Mucosa of descending colon (tissue), 3 donors: ENCODE results near the gene CACNA2D3. TPM values are rescaled to one million over a fixed set of nuclear protein-coding genes. Genes with fewer than 3 reads are reported as not detected.

Source experiments
- ATAC-seq: fragments of 200-7000 bp; cut with Tn5 transposase; one replicate; pipeline ENCODE4 v1.9.1; 2020; ENCODE audit warnings: mild to moderate bottlenecking, moderate library complexity
- DNase-seq, 3 donors: peaks; one replicate each; pipeline ENCODE4 v3.0.0-alpha.2; 2020
- H3K36me3 ChIP-seq: fragments of 200-600 bp; one replicate; pipeline ENCODE4 v1.8.0; 2021; ENCODE audit warnings: low read depth, mild to moderate bottlenecking
- H3K4me1 ChIP-seq: fragments of 200-600 bp; one replicate; pipeline ENCODE4 v1.8.0; 2021; ENCODE audit warnings: low read depth, mild to moderate bottlenecking
- H3K4me3 ChIP-seq: fragments of 200-600 bp; one replicate; pipeline ENCODE4 v1.8.0; 2021; ENCODE audit warnings: mild to moderate bottlenecking
- H3K9me3 ChIP-seq: fragments of 200-600 bp; one replicate; pipeline ENCODE4 v1.8.0; 2021; ENCODE audit warnings: mild to moderate bottlenecking
- intact Hi-C, 2 donors: fragments of 100-400 bp; cut with DNase I in 1 of 2; cut with micrococcal nuclease in 1 of 2; formaldehyde crosslinking; loops; one replicate each; pipeline versions ENCODE4 v1.11.0 to v1.11.1; 2022; cut with DNase I, micrococcal nuclease
- total RNA-seq, 3 donors: library from RNA; stranded (reverse); fragmentation: NEBNext Ultra II Directional in 2 of 3; extraction: Animal tissue kit (Norgen Biotek cat#: 25700) in 2 of 3; gene quantifications; one replicate each; pipeline versions ENCODE4 v1.2.1 to v1.2.4, GENCODE V29; 2021 to 2023
- TF ChIP-seq, protein P1 (sequence below): fragments of 200-600 bp; IDR thresholded peaks from one replicate; pipeline ENCODE4 v1.8.0; 2022; ENCODE audit warnings: antibody characterized with exemption, mild to moderate bottlenecking
- donor health status: DM: no; HTN: no; CAD: no; lungs with moderate emphysema.
- donor health status: DM: no; HTN: no; CAD: no.
- donor health status: DM: no; HTN: yes; CAD: no.

CACNA2D3 gene
- total RNA-seq, 3 donors from 2014 or later = 0.34 to 3.5 (median 0.55) TPM

DNA sequence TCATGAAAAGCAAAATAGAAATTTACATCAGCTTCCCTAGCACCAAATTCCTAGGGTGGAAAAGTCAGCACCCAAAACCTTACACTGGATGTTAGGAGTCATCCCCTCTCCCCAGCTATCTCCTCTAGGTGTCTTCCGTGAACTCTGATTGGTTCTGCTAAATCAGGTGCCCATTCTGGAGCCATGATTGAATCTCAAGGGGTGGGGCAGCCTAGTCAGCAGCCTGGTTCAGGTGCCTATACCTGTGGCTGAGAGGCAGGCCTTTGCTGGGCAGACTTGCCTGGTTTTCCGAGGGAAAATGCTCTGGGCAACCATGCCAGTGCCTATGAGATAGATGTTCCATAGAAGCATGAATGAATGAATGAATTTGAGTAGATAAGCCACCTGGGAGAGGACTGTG lies 468.8 kb downstream of the CACNA2D3 start:
- intact Hi-C loops = no loop called here
- Histone ChIP-seq H3K36me3 (no peaks in the 10 kb centered on the region), H3K9me3 (no peaks in the 10 kb centered on the region), H3K4me3 (no peak overlapping the region), H3K4me1 (no peaks in the 10 kb centered on the region)
- DNase-seq = no peak
- TF ChIP-seq, protein P1, sequence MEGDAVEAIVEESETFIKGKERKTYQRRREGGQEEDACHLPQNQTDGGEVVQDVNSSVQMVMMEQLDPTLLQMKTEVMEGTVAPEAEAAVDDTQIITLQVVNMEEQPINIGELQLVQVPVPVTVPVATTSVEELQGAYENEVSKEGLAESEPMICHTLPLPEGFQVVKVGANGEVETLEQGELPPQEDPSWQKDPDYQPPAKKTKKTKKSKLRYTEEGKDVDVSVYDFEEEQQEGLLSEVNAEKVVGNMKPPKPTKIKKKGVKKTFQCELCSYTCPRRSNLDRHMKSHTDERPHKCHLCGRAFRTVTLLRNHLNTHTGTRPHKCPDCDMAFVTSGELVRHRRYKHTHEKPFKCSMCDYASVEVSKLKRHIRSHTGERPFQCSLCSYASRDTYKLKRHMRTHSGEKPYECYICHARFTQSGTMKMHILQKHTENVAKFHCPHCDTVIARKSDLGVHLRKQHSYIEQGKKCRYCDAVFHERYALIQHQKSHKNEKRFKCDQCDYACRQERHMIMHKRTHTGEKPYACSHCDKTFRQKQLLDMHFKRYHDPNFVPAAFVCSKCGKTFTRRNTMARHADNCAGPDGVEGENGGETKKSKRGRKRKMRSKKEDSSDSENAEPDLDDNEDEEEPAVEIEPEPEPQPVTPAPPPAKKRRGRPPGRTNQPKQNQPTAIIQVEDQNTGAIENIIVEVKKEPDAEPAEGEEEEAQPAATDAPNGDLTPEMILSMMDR = no peak
- ATAC-seq = no peak

DNA sequence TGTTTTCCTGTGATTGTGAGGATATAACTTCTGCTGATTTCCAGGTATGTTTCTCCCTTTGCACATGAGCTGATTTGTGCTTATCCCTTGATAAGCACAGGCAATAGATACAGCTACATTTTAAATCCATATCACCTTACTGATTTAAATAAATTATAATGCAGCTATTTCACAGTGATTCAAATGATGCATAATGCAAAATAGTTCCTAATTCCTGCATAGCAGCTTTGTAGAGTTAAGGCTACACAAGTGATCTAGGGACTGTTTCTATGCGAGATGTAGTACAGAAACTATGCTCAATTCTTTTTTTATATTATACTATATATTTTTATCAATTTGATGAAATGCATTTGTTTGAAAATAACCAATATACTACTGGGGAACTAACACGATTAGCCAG lies 471.3 kb downstream of the CACNA2D3 start:
- Histone ChIP-seq H3K9me3 (no peaks in the 10 kb centered on the region), H3K4me1 (no peaks in the 10 kb centered on the region), H3K36me3 (no peaks in the 10 kb centered on the region), H3K4me3 (no peak overlapping the region)
- intact Hi-C loops = no loop called here
- ATAC-seq (no peak), DNase-seq (no peak)
- TF ChIP-seq, protein P1 = no peak

DNA sequence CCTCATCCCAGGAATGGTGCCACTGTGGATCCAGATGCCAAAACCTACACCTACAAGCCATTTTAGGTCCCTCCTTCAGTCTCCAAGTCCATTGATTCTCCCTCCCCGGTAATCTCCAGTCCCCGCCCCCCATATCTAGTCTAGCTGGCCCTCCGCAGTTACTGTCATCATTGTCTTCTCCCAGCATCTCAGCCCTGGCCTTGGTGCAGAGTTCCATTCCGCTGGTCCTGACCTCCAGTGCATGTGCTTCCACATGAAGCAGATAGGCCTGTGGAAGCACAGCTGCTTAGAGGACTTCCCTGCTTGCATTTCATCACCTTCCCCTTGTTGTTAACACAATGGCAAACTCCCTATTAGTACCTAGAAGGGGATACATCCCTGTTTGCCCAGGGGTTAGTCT lies 473.7 kb downstream of the CACNA2D3 start:
- no peaks in the 10 kb centered on the region for H3K36me3 ChIP-seq
- H3K9me3 ChIP-seq = no peaks in the 10 kb centered on the region
- no peak for ATAC-seq
- H3K4me1 ChIP-seq = no peaks in the 10 kb centered on the region
- no peak overlapping the region for H3K4me3 ChIP-seq
- DNase-seq = no peak
- TF ChIP-seq, protein P1 = no peak
- intact Hi-C loops = no loop called here

DNA sequence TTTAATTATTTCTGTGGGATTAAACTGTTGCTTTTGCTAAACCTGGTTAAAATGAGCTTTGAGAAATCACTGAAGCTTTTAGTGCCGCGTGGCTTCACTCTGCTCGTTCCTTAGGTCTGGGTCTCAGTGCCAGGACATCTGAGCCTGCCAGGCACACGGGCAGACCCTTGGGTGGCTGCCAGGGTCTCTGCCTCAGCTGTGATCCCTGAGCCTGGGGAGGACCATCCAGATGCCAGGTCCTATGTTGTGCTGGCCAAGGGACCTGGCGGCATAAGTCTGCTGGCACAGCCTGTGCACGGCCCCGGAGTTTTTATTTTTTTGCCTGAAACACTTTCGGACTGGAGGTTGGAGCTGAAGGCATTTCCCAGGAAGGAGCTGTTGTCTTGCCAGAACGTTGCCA lies 477.4 kb downstream of the CACNA2D3 start:
- no peak for ATAC-seq
- no peak overlapping the region for H3K4me3 ChIP-seq
- TF ChIP-seq, protein P1 = no peak
- DNase-seq = no peak
- no peaks in the 10 kb centered on the region for H3K36me3 ChIP-seq
- intact Hi-C loops = no loop called here
- H3K9me3 ChIP-seq = no peaks in the 10 kb centered on the region
- H3K4me1 ChIP-seq = no peaks in the 10 kb centered on the region

DNA sequence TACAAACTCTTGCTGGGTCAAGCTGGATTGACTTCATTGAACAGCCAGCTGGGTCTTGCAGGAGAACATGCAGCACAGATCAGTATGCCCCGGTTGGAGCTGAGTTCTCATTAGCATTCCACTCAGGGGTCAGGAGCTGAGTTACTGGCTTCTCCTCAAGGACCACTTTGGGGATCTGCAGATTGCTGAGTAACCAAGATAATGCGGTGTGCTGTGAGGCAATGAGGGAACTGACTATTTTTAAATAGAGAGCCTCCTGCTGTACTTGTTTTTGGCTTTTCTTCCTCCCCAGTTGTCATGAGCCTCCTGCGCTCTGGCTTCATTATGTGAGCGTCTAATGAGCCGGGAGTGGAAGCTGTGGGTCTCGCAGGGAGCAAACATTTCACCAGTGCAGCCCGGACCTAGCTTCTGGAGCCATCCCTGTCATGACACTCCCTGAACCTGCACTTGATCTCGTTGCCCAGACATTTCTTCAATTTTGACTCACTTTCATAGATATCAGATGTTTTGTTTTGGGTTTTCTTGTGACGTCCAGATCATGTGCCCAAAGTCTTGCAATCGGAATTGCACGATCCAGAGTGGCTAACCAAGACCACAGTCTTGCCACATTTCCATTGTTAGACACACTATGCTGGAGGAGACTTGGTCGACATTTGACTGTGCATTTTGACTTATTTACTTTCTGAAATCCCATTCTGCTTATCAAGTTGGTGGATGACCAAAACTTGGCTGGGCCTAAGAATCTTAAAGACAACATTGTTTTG lies 478.3 kb downstream of the CACNA2D3 start:
- ATAC-seq (no peak), DNase-seq (no peak)
- H3K4me1 ChIP-seq = no peaks in the 10 kb centered on the region
- TF ChIP-seq, protein P1 = no peak
- no peaks in the 10 kb centered on the region for H3K9me3 ChIP-seq
- no peaks in the 10 kb centered on the region for H3K36me3 ChIP-seq
- H3K4me3 ChIP-seq = no peak overlapping the region
- intact Hi-C loops = no loop called here
